NCI-H748 treated with DMSO at 0.1 percent for 48 hours (cell line): Measurements from ENCODE around the gene STXBP2.
"Not testable (repeated sequence)": the region's sequence is repeated elsewhere in the genome, so short reads cannot be mapped to it uniquely, and the experiment has no call there.

Source experiments
- DNase-seq: peaks from one replicate; lab custom pipeline; 2025; lab: John Stamatoyannopoulos, UW

STXBP2 gene

GRCh38 chr19:7632340-7633203 is 4.3 kb upstream of the STXBP2 start:
- no peak for DNase-seq

GRCh38 chr19:7633698-7634097 is 3.2 kb upstream of the STXBP2 start, which contains the start of gene PCP2:
PCP2 (minus strand) TSS chr19:7633719; CDS start chr19:7633457, 262 bp downstream.
- DNase-seq, result no peak

- no peak for DNase-seq
Observed at GRCh38 chr19:7635670-7636069, 1.2 kb upstream of the STXBP2 start.

GRCh38 chr19:7636317-7636690 is 606 bp upstream of the STXBP2 start:
- no peak for DNase-seq

- DNase-seq, result no peak
Observed at GRCh38 chr19:7637374-7638256, 705 bp downstream of the STXBP2 start.

- DNase-seq, result no peak
Observed at GRCh38 chr19:7638802-7639465, 2.0 kb downstream of the STXBP2 start.

- no peak for DNase-seq
Observed at GRCh38 chr19:7639863-7640348, 3.0 kb downstream of the STXBP2 start.

- no peak for DNase-seq
Observed at GRCh38 chr19:7640803-7641202, 3.9 kb downstream of the STXBP2 start.

- no peak for DNase-seq
Observed at GRCh38 chr19:7641290-7642276, 4.7 kb downstream of the STXBP2 start.

GRCh38 chr19:7642295-7643030 is 5.6 kb downstream of the STXBP2 start:
- DNase-seq, result no peak

GRCh38 chr19:7643031-7643415 is 6.1 kb downstream of the STXBP2 start:
- DNase-seq, result no peak

- DNase-seq, result not testable (repeated sequence)
Observed at GRCh38 chr19:7643629-7644549, 7.0 kb downstream of the STXBP2 start.

GRCh38 chr19:7644550-7644877 is 7.6 kb downstream of the STXBP2 start:
- DNase-seq, result no peak

- DNase-seq, result no peak
Observed at GRCh38 chr19:7645163-7645562, 8.3 kb downstream of the STXBP2 start.

GRCh38 chr19:7645656-7646425 is 8.9 kb downstream of the STXBP2 start:
- no peak for DNase-seq

- no peak for DNase-seq
Observed at GRCh38 chr19:7646426-7646700, 9.5 kb downstream of the STXBP2 start.

GRCh38 chr19:7647156-7647555 is 10.2 kb downstream of the STXBP2 start:
- DNase-seq, result no peak

- no peak for DNase-seq
Observed at GRCh38 chr19:7648265-7649014, 11.5 kb downstream of the STXBP2 start.
